MM.1S (cell line): ENCODE results near the gene MEAK7.

Experiments
- CTCF ChIP-seq: fragments of 300-600 bp; sonication (generic); IDR thresholded peaks from 2 replicates; pipeline ENCODE4 v1.5.1; 2016; ENCODE audit warnings: antibody characterized with exemption, low read length, mixed read lengths
- EZH2 ChIP-seq: fragments of 300-600 bp; sonication (generic); optimal IDR thresholded peaks from 2 replicates; pipeline ENCODE3; 2017; ENCODE audit warnings: low read depth, mild to moderate bottlenecking, antibody characterized with exemption, low read length, mixed read lengths
- EZH2phosphoT487 ChIP-seq: fragments of 300-600 bp; sonication (generic); IDR thresholded peaks from 2 replicates; pipeline ENCODE4 v1.6.1; 2018; ENCODE audit warnings: antibody characterized with exemption, low read length

- TF ChIP-seq CTCF (no peak), EZH2 (no peak), EZH2phosphoT487 (no peak)
Observed at GRCh38 chr16:84482001-84482891, 22.2 kb downstream of the MEAK7 start.
